Kasumi-1 (cell line): ENCODE measurements around the gene VGF.
"Not testable (repeated sequence)": the region's sequence is repeated elsewhere in the genome, so short reads cannot be mapped to it uniquely, and the experiment has no call there.

Experiments
- DNase-seq, 2 experiments: peaks; one replicate each; lab custom pipeline; 2025; lab: John Stamatoyannopoulos, UW

The VGF gene

GRCh38 chr7:101116898-101117297 is 48.5 kb downstream of the VGF start:
- DNase-seq, result no peak

GRCh38 chr7:101115215-101115614 is 50.2 kb downstream of the VGF start:
- DNase-seq, result no peak

- DNase-seq, result no peak
Measured at GRCh38 chr7:101114492-101114891, 50.9 kb downstream of the VGF start.

DNA sequence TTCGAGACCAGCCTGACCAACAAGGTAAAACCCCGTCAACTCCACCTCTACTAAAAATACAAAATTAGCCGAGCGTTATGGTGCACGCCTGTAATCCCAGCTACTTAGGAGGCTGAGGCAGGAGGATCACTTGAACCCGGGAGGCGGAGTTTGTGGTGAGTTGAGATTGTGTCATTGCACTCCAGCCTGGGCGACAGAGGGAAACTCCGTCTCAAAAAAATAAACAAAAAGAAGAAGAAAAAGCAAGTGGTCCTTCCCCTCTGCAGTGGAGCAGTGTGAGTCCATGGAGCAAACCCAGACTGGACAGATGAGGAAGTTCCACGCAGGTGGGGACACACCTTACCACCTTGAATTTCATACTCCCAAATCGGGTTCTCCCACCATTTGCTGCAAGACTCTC is 51.5 kb downstream of the VGF start:
- DNase-seq, result no peak

GRCh38 chr7:101113140-101113539 is 52.2 kb downstream of the VGF start:
- DNase-seq, result not testable (repeated sequence)
